ENCODE results near the gene AKAP6.

- TF ChIP-seq POLR2A (IDR thresholded peaks at IDR 0.05) (no peak), CTCF (IDR thresholded peaks at IDR 0.05) (no peak)
Observed at GRCh38 chr14:32559590-32559989, 230.5 kb downstream of the AKAP6 start.
